MM.1S (cell line): ENCODE measurements around the gene ESRRB.
A peak's percentile ranks its signal among the peaks of the same experiment; 100 is the strongest.

Experiments
- CTCF ChIP-seq: fragments of 300-600 bp; sonication (generic); IDR thresholded peaks from 2 replicates; pipeline ENCODE4 v1.5.1; 2016; ENCODE audit warnings: antibody characterized with exemption, low read length, mixed read lengths
- EZH2 ChIP-seq: fragments of 300-600 bp; sonication (generic); optimal IDR thresholded peaks from 2 replicates; pipeline ENCODE3; 2017; ENCODE audit warnings: low read depth, mild to moderate bottlenecking, antibody characterized with exemption, low read length, mixed read lengths

DNA sequence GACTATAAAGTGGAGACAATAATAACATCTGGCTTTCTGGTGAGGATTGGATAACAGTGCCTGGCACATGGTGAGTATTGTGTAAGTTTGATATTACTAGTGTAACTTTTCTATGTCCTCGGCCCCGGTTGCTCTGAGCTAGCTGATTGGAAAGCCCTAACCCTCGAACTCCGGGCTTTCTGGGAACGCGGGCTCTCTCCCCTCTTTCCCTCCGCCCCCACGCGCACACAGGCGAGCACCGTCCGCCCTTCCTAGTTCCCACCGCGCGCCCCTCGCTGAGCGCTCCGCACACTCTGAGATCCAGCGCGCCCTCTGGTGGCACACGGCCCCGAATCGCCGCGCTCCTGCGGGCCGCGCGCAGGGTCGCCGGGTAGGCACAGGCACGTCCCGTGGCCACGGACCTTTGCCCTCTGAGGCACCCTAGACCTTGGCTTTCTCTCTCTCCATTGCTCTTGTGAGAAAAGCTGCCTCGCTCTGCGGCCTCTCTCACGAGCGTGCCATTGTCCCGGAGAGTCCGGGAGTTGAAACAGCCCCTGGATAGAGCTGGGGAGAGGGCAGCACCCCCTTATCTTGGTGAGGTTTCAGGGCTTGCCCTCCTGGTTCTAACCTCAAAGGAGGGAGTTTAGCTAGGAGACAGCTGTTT is 23.2 kb upstream of the ESRRB start:
- TF ChIP-seq CTCF (peak; percentile 62), EZH2 (no peak)
